Kidney (tissue), 14 donors: ENCODE data around the gene NR3C2. TPM values are rescaled to one million over a fixed set of nuclear protein-coding genes. Genes with fewer than 3 reads are reported as not detected.
"Not testable (repeated sequence)": the region's sequence is repeated elsewhere in the genome, so short reads cannot be mapped to it uniquely, and the experiment has no call there.

Experiments
- DNase-seq, 5 donors: peaks; one replicate each; pipeline ENCODE4 v3.0.0-alpha.2; 2013 to 2020
- FAIRE-seq: peaks from 2 replicates; lab custom pipeline; 2012; peaks lifted over from hg19 to GRCh38; lab: Jason Lieb, UNC
- H3K27ac ChIP-seq, 2 donors: one replicate each; pipeline ENCODE4 v1.7.0; 2013; ENCODE audit warnings: low read depth in 2 of 2, low read length in 2 of 2, inconsistent platforms in 1 of 2
- H3K27me3 ChIP-seq: one replicate; pipeline ENCODE4 v1.7.1; 2013; ENCODE audit warnings: low read length, inconsistent platforms; ENCODE audit not compliant: control insufficient read depth, insufficient read depth
- H3K36me3 ChIP-seq, 3 donors: one replicate each; pipeline versions ENCODE4 v1.7.0 to v1.7.1; 2013; ENCODE audit warnings: low read length in 3 of 3, control low read depth in 1 of 3, inconsistent platforms in 1 of 3; ENCODE audit not compliant: insufficient read depth in 3 of 3, control insufficient read depth in 2 of 3
- H3K4me1 ChIP-seq, 3 donors: one replicate each; pipeline versions ENCODE4 v1.7.0 to v1.7.1; 2013; ENCODE audit warnings: low read length in 3 of 3, inconsistent platforms in 1 of 3, low read depth in 1 of 3; ENCODE audit not compliant: control insufficient read depth in 2 of 3, insufficient read depth in 2 of 3
- H3K4me3 ChIP-seq, 3 donors: one replicate each; pipeline versions ENCODE4 v1.7.0 to v1.8.1; 2013; ENCODE audit warnings: low read length in 3 of 3, control low read depth in 1 of 3, inconsistent platforms in 1 of 3
- H3K9ac ChIP-seq, 3 donors: one replicate each; pipeline versions ENCODE4 v1.7.0 to v1.7.1; 2013; ENCODE audit warnings: low read length in 3 of 3, control low read depth in 1 of 3, inconsistent platforms in 1 of 3
- H3K9me3 ChIP-seq, 3 donors: one replicate each; pipeline versions ENCODE4 v1.7.0 to v1.7.1; 2013; ENCODE audit warnings: low read length in 3 of 3, control low read depth in 1 of 3, inconsistent platforms in 1 of 3; ENCODE audit not compliant: control insufficient read depth in 2 of 3, insufficient read depth in 1 of 3
- CTCF ChIP-seq: IDR thresholded peaks from 3 replicates; pipeline ENCODE4 v1.5.1; 2012; ENCODE audit warnings: mild to moderate bottlenecking, moderate library complexity, borderline replicate concordance; ENCODE audit not compliant: insufficient read depth; ENCODE audit errors: extremely low read depth
- intact Hi-C: fragments of 100-400 bp; cut with DNase I; formaldehyde crosslinking; loops from one replicate; pipeline ENCODE4 v1.11.1; 2022
- polyA plus RNA-seq: library from polyadenylated mRNA; stranded (reverse); fragments of 350-450 nt; fragmentation: Illumina TruSeq; extraction: RNeasy Lipid Tissue Mini Kit (QIAGEN cat#74804); gene quantifications from one replicate; pipeline ENCODE4 v1.2.3, GENCODE V29; 2014; ENCODE audit warnings: low read depth, low replicate concordance; ENCODE audit not compliant: insufficient read depth
- total RNA-seq: library from RNA; stranded (reverse); fragmentation: NEBNext Ultra II Directional; extraction: Animal tissue kit (Norgen Biotek cat#: 25700); gene quantifications from one replicate; pipeline ENCODE4 v1.2.1, GENCODE V29; 2021
- donor health status: control.
- donor health status: control.
- donor health status: control.
- donor health status: control.
- donor health status: control.
- donor health status: DM: yes; HTN: yes; CAD: no.
- donor health status: Normal renal cell carcinoma (clear cell type).

The NR3C2 gene
- total and polyA plus RNA-seq, 2 donors from 2014 or later: 8.7 to 43.4 TPM

- DNase-seq (no peak), FAIRE-seq (no peak)
- Histone ChIP-seq H3K36me3 (peaks cover 0 to 4% (median 0%) of the 10 kb centered on the region in 3 donors), H3K9me3 (no peaks in the 10 kb centered on the region), H3K27ac (no peak overlapping the region), H3K4me1 (peaks cover 0 to 7% (median 0%) of the 10 kb centered on the region in 3 donors), H3K27me3 (no peaks in the 10 kb centered on the region), H3K9ac (no peak overlapping the region), H3K4me3 (no peak overlapping the region)
- no peak for TF ChIP-seq CTCF
- intact Hi-C loops: no loop called here
Measured at GRCh38 chr4:148143174-148143573, 299.0 kb downstream of the NR3C2 start.

GRCh38 chr4:148141501-148141900 lies 300.7 kb downstream of the NR3C2 start:
- Histone ChIP-seq H3K4me1 (no peaks in the 10 kb centered on the region), H3K9ac (no peak overlapping the region), H3K36me3 (peaks cover 0 to 2% (median 0%) of the 10 kb centered on the region in 3 donors), H3K27ac (no peak overlapping the region), H3K9me3 (no peaks in the 10 kb centered on the region), H3K4me3 (no peak overlapping the region), H3K27me3 (no peaks in the 10 kb centered on the region)
- intact Hi-C loops: no loop called here
- FAIRE-seq (no peak), DNase-seq (peak in 1 of 5 donors; percentile 37)
- TF ChIP-seq CTCF: no peak

- TF ChIP-seq CTCF: no peak
- no peak overlapping the region for H3K4me3 ChIP-seq
- H3K4me1 ChIP-seq: no peaks in the 10 kb centered on the region
- H3K9me3 ChIP-seq: peaks cover 0 to 14% (median 3%) of the 10 kb centered on the region in 3 donors
- no peak overlapping the region for H3K27ac ChIP-seq
- no peak for DNase-seq
- no peaks in the 10 kb centered on the region for H3K36me3 ChIP-seq
- H3K27me3 ChIP-seq: no peaks in the 10 kb centered on the region
- intact Hi-C loops: no loop called here
- no peak overlapping the region for H3K9ac ChIP-seq
- no peak for FAIRE-seq
Measured at GRCh38 chr4:148126825-148127224, 315.4 kb downstream of the NR3C2 start.

- TF ChIP-seq CTCF: no peak
- peaks cover 0 to 14% (median 3%) of the 10 kb centered on the region in 3 donors for H3K9me3 ChIP-seq
- intact Hi-C loops: no loop called here
- H3K9ac ChIP-seq: no peak overlapping the region
- no peak overlapping the region for H3K27ac ChIP-seq
- no peaks in the 10 kb centered on the region for H3K36me3 ChIP-seq
- no peaks in the 10 kb centered on the region for H3K4me1 ChIP-seq
- H3K27me3 ChIP-seq: no peaks in the 10 kb centered on the region
- DNase-seq: peak in 1 of 5 donors; percentile 6
- no peak for FAIRE-seq
- no peak overlapping the region for H3K4me3 ChIP-seq
Measured at GRCh38 chr4:148124512-148124911, 317.7 kb downstream of the NR3C2 start.

GRCh38 chr4:148123161-148123560 lies 319.1 kb downstream of the NR3C2 start:
- H3K36me3 ChIP-seq, intact Hi-C loops, H3K4me1 ChIP-seq, H3K9ac ChIP-seq, H3K4me3 ChIP-seq, H3K27me3 ChIP-seq, DNase-seq, H3K27ac ChIP-seq, FAIRE-seq: not testable (repeated sequence)
- H3K9me3 ChIP-seq: peaks cover 0 to 14% (median 3%) of the 10 kb centered on the region in 3 donors
